ENCODE measurements around the gene DPCD.

DNA sequence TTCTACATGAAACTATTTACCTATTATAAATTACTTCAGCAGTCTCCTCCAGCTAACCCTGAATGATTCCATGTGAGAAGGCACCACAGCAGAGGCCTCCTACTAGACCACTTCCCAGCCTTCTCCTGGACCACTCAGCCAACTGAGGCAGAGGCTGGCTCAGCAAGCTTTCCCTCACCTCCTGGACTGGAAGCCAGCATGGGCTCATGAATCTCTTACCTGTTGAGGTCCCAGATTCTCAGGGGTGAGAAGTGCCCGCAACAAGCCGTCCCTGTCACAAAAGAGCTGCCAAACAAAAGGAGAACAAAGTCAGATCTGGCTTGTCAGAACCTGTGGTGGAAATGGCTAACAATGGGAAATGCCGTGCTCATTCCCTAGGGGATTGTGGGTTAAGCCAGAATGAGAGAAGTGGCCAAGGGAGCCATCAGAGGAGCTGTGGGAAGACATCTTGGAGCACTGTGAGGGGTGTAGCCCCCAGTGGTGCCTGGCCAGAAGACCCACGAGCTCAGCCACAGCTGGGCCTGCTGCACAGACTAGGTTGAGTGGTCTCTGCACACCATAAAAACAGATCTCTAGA lies 36.5 kb downstream of the DPCD start:
- TF ChIP-seq CTCF (IDR thresholded peaks at IDR 0.05; ENCODE audit: poor library complexity, severe bottlenecking) (no peak), EP300 (conservative IDR thresholded peaks at IDR 0.05; ENCODE audit: poor library complexity, severe bottlenecking) (no peak), POLR2AphosphoS5 (IDR thresholded peaks at IDR 0.05) (no peak), RAD21 (conservative IDR thresholded peaks at IDR 0.05) (no peak), EZH2 (IDR thresholded peaks at IDR 0.05; ENCODE audit: borderline replicate concordance, insufficient read depth, low read length, poor library complexity, severe bottlenecking) (no peak), TAF1 (IDR thresholded peaks at IDR 0.05; ENCODE audit: low read depth) (no peak), MXI1 (conservative IDR thresholded peaks at IDR 0.05; ENCODE audit: poor library complexity, severe bottlenecking) (no peak)
- TF ChIP-seq, protein P1, sequence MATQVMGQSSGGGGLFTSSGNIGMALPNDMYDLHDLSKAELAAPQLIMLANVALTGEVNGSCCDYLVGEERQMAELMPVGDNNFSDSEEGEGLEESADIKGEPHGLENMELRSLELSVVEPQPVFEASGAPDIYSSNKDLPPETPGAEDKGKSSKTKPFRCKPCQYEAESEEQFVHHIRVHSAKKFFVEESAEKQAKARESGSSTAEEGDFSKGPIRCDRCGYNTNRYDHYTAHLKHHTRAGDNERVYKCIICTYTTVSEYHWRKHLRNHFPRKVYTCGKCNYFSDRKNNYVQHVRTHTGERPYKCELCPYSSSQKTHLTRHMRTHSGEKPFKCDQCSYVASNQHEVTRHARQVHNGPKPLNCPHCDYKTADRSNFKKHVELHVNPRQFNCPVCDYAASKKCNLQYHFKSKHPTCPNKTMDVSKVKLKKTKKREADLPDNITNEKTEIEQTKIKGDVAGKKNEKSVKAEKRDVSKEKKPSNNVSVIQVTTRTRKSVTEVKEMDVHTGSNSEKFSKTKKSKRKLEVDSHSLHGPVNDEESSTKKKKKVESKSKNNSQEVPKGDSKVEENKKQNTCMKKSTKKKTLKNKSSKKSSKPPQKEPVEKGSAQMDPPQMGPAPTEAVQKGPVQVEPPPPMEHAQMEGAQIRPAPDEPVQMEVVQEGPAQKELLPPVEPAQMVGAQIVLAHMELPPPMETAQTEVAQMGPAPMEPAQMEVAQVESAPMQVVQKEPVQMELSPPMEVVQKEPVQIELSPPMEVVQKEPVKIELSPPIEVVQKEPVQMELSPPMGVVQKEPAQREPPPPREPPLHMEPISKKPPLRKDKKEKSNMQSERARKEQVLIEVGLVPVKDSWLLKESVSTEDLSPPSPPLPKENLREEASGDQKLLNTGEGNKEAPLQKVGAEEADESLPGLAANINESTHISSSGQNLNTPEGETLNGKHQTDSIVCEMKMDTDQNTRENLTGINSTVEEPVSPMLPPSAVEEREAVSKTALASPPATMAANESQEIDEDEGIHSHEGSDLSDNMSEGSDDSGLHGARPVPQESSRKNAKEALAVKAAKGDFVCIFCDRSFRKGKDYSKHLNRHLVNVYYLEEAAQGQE (IDR thresholded peaks at IDR 0.05; ENCODE audit: borderline replicate concordance), result no peak

Measured in neural cell (in vitro differentiated cells).